ENCODE measurements around the gene MYOM1.
"Not testable (repeated sequence)": the region's sequence is repeated elsewhere in the genome, so short reads cannot be mapped to it uniquely, and the experiment has no call there.

Gene MYOM1

GRCh38 chr18:3223356-3223755, 3.6 kb upstream of the MYOM1 start:
- DNase-seq (ENCODE audit: low read depth) = no peak
- no peak overlapping the region for H3K4me3 ChIP-seq (ENCODE audit: control insufficient read depth, low read depth, low read length)
- TF ChIP-seq CTCF (IDR thresholded peaks at IDR 0.05; ENCODE audit: control insufficient read depth, insufficient read depth, low read depth, low read length, missing control alignments) = no peak

GRCh38 chr18:3221496-3221895, 1.7 kb upstream of the MYOM1 start:
- no peak for DNase-seq (ENCODE audit: low read depth)
- H3K4me3 ChIP-seq (ENCODE audit: control insufficient read depth, low read depth, low read length) = no peak overlapping the region
- TF ChIP-seq CTCF (IDR thresholded peaks at IDR 0.05; ENCODE audit: control insufficient read depth, insufficient read depth, low read depth, low read length, missing control alignments) = no peak

- not testable (repeated sequence) for H3K4me3 ChIP-seq (ENCODE audit: control insufficient read depth, low read depth, low read length); DNase-seq (ENCODE audit: low read depth)
Observed at GRCh38 chr18:3220868-3221267, 1.1 kb upstream of the MYOM1 start.

- no peak for TF ChIP-seq CTCF (IDR thresholded peaks at IDR 0.05; ENCODE audit: control insufficient read depth, insufficient read depth, low read depth, low read length, missing control alignments)
- DNase-seq (ENCODE audit: low read depth) = no peak
- H3K4me3 ChIP-seq (ENCODE audit: control insufficient read depth, low read depth, low read length) = no peak overlapping the region
Observed at GRCh38 chr18:3219241-3219630, 532 bp downstream of the MYOM1 start.

- TF ChIP-seq CTCF (IDR thresholded peaks at IDR 0.05; ENCODE audit: control insufficient read depth, insufficient read depth, low read depth, low read length, missing control alignments) = no peak
- DNase-seq (ENCODE audit: low read depth) = no peak
- no peak overlapping the region for H3K4me3 ChIP-seq (ENCODE audit: control insufficient read depth, low read depth, low read length)
Observed at GRCh38 chr18:3218819-3219218, 949 bp downstream of the MYOM1 start.

GRCh38 chr18:3217948-3218647, 1.7 kb downstream of the MYOM1 start:
- DNase-seq (ENCODE audit: low read depth) = no peak
- no peak for TF ChIP-seq CTCF (IDR thresholded peaks at IDR 0.05; ENCODE audit: control insufficient read depth, insufficient read depth, low read depth, low read length, missing control alignments)
- H3K4me3 ChIP-seq (ENCODE audit: control insufficient read depth, low read depth, low read length) = no peak overlapping the region

- no peak for DNase-seq (ENCODE audit: low read depth)
- TF ChIP-seq CTCF (IDR thresholded peaks at IDR 0.05; ENCODE audit: control insufficient read depth, insufficient read depth, low read depth, low read length, missing control alignments) = no peak
- H3K4me3 ChIP-seq (ENCODE audit: control insufficient read depth, low read depth, low read length) = no peak overlapping the region
Observed at GRCh38 chr18:3216987-3217386, 2.8 kb downstream of the MYOM1 start.

All from AG09309 (cell line).